ENCODE measurements around the gene RFK.

RFK gene

DNA sequence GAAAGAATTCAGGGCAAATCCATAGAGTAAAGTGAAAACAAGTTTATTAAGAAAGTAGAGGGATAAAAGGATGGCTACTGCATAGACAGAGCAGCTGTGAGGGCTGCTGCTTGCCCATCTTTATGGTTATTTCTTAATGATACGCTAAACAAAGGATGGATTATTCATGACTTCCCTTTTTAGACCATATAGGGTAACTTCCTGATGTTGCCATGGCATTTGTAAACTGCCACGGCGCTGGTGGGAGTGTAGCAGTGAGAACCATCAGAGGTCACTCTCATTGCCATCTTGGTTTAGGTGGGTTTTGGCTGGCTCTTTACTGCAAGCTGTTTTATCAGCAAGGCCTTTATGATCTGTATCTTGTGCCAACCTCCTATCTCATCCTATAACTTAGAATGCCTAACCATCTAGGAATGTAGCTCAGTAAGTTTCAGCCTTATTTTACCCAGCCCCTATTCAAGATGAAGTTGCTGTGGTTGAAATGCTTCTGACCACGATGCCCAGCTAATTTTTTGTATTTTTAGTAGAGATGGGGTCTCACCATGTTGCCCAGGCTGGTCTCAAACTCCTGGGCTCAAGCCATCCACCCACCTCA, 42.1 kb downstream of the RFK start:
- Mint-ChIP-seq H3K36me3 (no peaks in the 10 kb centered on the region), H3K9me3 (no peaks in the 10 kb centered on the region), H3K27me3 (peaks cover 14% of the 10 kb centered on the region), H3K27ac (no peak overlapping the region), H3K4me1 (no peaks in the 10 kb centered on the region), H3K4me3 (no peak overlapping the region)
- DNase-seq = no peak
- CTCF ChIA-PET = no interaction called here

DNA sequence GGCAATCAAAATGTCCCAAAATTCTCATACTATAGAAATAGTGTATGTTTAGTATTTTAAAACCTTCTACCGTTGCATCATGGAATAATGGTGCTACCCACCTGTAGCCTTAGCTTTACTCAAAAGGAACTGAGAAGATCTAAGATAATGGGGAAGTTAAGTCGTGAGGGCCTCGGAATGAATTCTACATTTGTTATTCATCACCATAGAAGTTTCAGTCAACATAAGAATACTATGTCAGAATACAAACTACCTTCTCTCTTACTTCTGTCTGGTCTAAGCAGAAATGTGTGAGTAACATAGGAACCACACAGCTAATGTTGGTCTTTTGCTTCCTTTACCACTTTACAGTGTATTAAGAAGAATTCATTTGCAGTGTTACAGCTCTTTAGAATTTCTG, 43.2 kb downstream of the RFK start:
- Mint-ChIP-seq H3K27me3 (peaks cover 14% of the 10 kb centered on the region), H3K4me3 (no peak overlapping the region), H3K27ac (no peak overlapping the region), H3K9me3 (no peaks in the 10 kb centered on the region), H3K4me1 (no peaks in the 10 kb centered on the region), H3K36me3 (no peaks in the 10 kb centered on the region)
- no peak for DNase-seq
- CTCF ChIA-PET = no interaction called here

DNA sequence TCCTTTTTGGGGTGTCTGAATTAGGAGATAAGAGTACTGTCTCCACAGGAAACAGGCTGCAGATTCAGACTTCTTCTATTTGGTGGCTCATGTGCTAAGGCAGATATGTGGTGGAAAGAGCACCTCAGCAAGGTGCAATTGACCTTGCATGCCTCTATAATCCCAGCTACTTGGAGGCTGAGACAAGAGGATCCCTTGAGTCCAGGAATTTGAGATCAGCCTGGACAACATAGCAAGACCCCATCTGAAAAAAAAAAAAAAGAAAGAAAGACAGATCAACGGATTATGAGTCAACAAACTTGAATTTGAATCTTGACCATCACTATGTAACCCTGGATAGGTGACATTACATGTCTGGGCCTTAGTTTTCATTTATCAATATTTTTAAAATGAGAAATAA, 44.4 kb downstream of the RFK start:
- CTCF ChIA-PET = interaction anchor here (0.7 kb wide), 2 partner anchors 308 to 414 kb away, joined by 3 to 4 read pairs; partner anchors contain the start of gene PCA3
- H3K4me3 Mint-ChIP-seq = no peak overlapping the region
- no peaks in the 10 kb centered on the region for H3K36me3 Mint-ChIP-seq
- H3K27me3 Mint-ChIP-seq = peaks cover 14% of the 10 kb centered on the region
- no peak overlapping the region for H3K27ac Mint-ChIP-seq
- no peaks in the 10 kb centered on the region for H3K9me3 Mint-ChIP-seq
- no peaks in the 10 kb centered on the region for H3K4me1 Mint-ChIP-seq
- no peak for DNase-seq

DNA sequence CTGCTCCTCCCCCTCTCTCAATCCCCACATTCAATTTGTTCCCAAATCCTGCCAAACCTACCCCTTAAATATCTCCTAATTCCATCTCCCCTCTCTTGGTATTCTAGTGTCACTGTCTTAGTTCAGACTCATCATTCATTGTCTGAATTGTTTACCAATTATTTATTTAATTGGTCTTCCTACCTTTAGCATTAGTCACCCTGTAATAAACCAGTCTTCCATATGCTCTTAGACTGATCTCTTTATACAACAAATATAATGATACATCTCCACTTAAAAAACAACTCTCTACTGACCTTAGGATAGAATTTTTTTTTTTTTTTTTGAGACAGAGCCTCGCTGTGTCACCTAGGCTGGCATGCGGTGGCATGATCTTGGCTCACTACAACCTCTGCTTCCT, 51.4 kb downstream of the RFK start:
- CTCF ChIA-PET = no interaction called here
- H3K4me3 Mint-ChIP-seq = no peak overlapping the region
- H3K4me1 Mint-ChIP-seq = no peaks in the 10 kb centered on the region

DNA sequence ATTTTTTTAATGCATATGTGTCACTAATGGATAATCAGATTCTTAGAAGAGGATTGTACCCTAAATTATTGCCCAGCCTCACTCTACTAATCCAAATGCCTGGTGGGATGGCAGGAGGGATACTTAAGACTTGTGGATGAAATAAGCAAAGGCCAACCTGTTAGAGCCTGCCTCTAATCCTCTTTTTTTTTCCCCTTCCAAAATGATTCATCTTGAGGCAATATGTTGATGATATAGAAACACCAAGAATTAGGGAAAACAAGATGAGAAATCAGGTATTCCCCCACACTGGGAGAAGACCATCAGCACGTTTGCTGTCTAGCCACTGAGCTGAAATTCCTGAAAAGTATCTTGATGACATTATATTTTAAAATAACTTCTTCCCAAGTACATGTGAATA, 52.0 kb downstream of the RFK start:
- H3K9me3 Mint-ChIP-seq = no peaks in the 10 kb centered on the region
- H3K27ac Mint-ChIP-seq = no peak overlapping the region
- no peaks in the 10 kb centered on the region for H3K36me3 Mint-ChIP-seq
- CTCF ChIA-PET = no interaction called here
- H3K4me1 Mint-ChIP-seq = no peaks in the 10 kb centered on the region
- no peak overlapping the region for H3K4me3 Mint-ChIP-seq
- DNase-seq = no peak
- H3K27me3 Mint-ChIP-seq = peaks cover 14% of the 10 kb centered on the region

More for the DNA sequence above, 51.4 kb downstream of the RFK start:
- Mint-ChIP-seq H3K36me3 (no peaks in the 10 kb centered on the region), H3K27me3 (peaks cover 10% of the 10 kb centered on the region), H3K9me3 (no peaks in the 10 kb centered on the region), H3K27ac (no peak overlapping the region)
- no peak for DNase-seq

DNA sequence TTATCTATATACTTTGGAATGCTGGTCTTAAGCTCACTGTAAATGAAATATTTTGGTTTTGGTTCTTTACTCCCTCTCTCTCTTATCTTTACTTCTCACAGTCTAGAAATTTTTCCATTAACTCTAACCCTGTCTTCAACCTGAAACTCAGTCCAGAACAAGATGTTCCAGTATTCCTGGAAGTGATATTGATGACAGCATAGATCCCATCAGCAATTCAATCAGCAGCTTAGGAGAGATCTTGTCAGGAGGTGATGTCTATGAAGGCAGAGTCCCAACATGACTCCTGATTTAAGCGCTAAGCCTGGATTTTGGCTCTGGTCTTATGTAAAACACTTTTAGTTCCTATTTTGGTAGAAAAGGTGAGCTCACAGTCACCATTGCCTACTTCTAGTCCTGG, 52.6 kb downstream of the RFK start:
- no peak overlapping the region for H3K27ac Mint-ChIP-seq

DNA sequence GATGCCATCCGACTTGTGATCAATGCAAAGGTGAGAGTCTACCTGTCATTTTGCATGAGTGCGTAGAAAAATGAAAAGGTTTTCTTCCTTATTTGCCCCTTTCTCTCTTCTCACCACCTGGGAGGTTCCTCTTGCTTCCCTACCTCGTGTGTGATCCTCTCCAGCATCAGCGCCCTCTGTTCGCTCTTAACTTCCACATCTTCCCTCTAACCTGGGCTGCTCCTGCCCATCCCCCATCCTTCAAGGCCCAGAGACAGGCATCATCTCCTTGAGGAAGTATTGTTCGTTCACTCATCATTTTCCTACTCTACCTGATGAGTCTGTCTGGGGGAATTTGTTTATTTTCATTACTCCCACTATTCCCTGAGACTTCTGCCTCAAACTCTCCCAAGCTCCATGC, 55.8 kb downstream of the RFK start:
- Mint-ChIP-seq H3K27me3 (peaks cover 15% of the 10 kb centered on the region), H3K4me1 (no peaks in the 10 kb centered on the region), H3K27ac (no peak overlapping the region), H3K9me3 (no peaks in the 10 kb centered on the region), H3K36me3 (no peaks in the 10 kb centered on the region), H3K4me3 (no peak overlapping the region)
- CTCF ChIA-PET = no interaction called here
- DNase-seq = no peak

More for the DNA sequence above, 52.6 kb downstream of the RFK start:
- CTCF ChIA-PET = no interaction called here
- Mint-ChIP-seq H3K36me3 (no peaks in the 10 kb centered on the region), H3K4me3 (no peak overlapping the region), H3K27me3 (peaks cover 15% of the 10 kb centered on the region), H3K4me1 (no peaks in the 10 kb centered on the region), H3K9me3 (no peaks in the 10 kb centered on the region)
- no peak for DNase-seq

DNA sequence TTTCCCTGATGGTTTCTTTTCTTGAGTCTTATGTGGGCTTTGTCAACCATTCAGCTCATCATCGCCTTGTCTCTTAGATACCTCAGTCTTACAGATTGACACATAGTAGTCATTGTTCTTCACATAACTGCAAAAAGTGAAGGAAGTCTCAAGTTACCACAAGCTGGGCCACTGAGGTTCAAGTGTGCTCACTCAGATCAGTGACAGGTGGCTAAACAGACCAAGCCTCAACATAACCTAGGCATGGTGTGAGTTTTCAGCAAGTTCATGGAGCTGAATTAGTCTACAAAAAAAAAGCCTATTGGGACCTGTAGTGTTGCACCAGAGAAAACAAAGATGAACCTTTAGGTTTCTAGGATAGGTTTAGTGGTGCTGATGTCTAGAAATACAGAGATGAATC, 58.2 kb downstream of the RFK start:
- no peaks in the 10 kb centered on the region for H3K4me1 Mint-ChIP-seq
- no peak overlapping the region for H3K27ac Mint-ChIP-seq
- CTCF ChIA-PET = interaction anchor here (0.6 to 1.4 kb wide), 2 partner anchors 35 to 467 kb away, joined by 3 to 4 read pairs; no protein-coding TSS in a partner anchor
- H3K27me3 Mint-ChIP-seq = peaks cover 16% of the 10 kb centered on the region
- no peaks in the 10 kb centered on the region for H3K9me3 Mint-ChIP-seq
- H3K36me3 Mint-ChIP-seq = no peaks in the 10 kb centered on the region
- no peak overlapping the region for H3K4me3 Mint-ChIP-seq
- no peak for DNase-seq
